Right kidney (tissue), 1 donor: ENCODE data around the gene CFAP54.
"Not testable (repeated sequence)": the region's sequence is repeated elsewhere in the genome, so short reads cannot be mapped to it uniquely, and the experiment has no call there.

Experiments
- DNase-seq: peaks from one replicate; pipeline ENCODE4 v3.0.0-alpha.2; 2016

CFAP54 gene

DNA sequence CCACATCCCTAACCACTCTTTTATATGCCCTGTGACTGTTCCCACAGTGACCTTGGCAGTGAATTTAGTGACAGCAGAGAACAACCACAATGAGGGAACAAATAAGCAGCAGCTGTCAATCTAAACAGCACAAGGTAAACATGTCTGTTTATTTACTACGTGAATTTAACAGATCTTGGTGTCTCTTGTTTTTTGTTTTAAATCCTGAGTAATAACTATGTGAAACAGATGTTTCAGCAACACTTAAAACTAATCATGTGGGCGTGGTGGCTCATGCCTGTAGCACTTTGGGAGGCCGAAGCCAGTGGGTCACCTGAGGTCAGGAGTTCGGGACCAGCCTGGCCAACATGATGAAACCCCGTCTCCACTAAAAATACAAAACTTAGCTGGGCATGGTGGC lies 17.0 kb upstream of the CFAP54 start:
- no peak for DNase-seq

DNA sequence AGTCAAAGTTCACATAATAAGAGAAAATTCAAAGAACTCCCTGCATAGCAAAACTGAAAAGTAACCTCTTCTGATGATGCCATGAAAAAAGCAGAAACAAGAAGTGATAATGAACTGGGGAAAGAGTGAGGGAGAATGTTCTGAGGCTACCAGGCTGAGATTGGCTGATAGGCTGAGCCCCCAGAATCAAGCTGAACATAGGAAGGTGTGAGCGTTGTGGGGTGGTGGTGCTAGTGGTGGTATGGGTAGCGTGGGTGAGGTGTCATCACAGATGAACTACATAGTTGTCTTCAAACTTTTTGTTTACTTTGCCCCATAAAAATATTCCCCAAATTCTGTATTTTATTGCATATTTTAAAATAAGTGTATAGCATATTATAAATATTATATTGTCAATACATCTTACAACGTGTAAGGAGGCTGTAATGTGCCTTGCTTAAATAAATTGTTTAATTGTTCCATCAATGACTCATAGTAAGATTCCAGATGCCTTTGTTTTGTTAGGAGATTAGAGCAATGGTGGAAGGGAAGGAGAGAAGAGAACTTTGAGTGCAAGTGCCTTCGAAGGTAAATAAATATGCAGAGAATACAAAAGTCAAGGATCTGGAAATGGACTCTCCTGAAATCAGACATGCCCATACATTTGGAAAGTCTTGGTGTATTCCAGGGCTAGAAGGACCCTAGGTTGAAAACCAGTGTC lies 15.8 kb upstream of the CFAP54 start:
- no peak for DNase-seq

DNA sequence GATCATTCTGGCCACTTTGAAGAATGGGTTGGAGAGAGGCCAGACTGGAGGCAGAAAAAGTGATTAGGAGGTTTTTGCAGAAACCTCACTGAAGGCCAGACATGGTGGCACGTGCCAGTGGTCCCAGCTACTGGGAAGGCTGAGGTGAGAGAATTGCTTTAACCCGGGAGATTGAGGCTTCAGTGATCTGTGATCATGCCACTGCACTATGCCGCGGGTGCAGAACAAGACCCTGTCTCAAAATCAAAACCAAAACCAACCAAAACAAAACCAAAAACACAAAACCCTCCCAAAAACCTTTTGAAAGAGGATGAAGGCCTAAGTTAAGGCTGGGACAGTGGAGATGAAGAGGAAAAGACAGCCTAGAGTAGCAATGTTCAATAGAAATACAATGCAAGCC lies 15.2 kb upstream of the CFAP54 start:
- no peak for DNase-seq

DNA sequence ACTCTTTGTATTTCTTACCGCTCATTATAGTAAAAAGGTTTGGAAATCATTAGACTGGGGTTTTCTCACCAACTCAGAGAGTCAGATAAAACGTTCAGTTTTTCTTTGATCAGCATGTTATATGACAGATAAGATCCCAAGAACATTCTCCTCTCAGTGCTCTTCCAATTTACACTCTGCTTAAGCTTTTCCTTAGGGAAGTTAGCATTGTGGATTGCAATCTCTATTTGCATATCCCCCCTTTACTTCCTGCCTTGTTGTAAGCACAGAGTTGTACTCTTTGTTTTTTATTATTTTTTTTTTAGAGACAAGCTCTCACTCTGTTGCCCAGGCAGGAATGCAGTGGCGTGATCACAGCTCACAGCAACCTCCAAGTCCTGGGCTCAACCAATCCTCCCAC lies 11.4 kb upstream of the CFAP54 start:
- no peak for DNase-seq

DNA sequence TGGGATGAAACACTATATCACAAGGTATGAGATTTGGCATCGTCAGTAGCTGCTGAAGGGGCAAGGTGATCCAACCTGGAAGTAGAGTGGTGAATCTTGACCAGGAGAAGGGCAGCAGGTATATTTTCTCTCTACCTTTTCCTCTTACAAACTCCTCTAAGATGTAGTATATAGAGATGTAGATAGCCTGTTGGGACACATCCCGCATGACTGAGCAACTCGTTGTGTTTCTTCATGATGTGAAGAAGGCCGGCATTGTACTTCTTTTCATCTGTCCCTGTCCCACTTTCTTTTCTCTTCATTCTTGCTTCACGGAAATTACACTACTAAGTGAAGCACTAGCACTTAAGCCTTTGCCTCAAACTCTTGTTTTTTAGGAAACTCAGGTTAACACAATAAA lies 7.3 kb upstream of the CFAP54 start:
- no peak for DNase-seq

DNA sequence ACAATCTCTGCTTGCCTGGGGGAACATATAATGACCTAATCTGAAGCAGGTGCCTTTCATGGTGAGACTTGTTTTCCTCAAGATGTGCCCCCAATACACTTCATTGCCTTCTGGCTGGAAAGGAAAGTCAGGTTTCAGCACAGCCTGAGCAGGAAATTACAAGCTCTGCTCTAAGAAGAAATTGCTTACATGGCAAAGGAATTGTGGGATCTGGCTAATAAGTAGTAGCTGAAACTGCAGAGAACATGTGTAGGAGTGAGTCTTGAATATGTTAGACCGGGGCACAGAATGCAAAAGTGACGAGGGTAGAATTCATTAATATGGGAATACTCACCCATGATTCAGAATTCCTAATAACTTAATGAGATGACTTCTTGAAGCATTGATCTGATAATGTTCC lies 6.3 kb upstream of the CFAP54 start:
- DNase-seq, result no peak

DNA sequence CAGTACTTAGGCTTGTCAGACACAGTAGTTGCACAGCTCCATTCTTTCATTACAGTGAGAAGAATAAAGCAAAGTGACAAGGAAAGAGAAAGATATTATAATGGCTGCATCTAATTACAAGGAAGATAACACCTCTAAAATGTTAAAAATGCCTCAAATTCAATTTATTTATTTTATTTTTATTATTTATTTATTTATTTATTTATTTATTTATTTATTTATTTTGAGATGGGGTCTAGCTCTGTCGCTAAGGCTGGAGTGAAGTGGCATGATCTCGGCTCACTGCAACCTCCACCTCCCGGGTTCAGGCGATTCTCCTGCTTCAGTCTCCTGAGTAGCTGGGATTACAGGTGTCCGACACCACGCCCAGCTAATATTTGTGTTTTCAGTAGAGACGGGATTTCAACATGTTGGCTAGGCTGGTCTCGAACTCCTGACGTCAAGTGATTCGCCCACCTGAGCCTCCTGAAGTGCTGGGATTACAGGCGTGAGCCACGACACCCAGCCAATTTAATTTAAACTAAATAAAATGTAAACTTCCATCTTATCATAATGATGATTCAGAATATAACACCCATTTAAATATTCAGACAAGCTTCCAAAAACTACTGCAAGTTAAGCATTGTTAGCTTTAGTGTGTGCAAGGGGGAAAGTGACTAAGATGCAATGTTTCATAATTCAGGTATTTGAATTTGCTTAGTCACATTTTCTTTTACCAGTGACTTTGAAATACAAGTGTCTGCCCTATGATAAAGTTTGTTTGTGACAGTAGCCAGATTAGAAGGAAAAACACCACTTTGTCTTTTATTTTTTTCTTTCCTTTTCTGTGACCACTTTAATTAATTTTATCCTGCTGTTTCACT lies 2.4 kb upstream of the CFAP54 start:
- DNase-seq, result no peak

DNA sequence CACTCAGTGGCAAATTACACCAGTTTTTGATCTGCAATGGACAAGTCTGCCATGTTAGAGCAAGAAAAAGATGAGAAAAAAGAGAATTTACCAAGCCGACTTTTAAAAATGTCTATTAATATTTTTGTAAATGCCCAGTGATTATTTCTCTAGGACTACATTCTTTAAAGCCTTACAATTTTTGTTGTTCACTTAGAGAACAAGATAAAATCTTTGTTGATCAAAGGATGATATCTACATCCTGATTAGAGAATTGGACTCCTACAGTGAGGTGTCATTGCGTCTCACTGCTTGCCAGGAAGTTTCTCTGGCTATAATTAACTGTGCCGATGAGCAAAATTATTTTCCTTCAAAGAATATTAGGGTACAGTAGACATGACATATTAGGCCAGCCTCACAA lies 1.7 kb upstream of the CFAP54 start:
- DNase-seq, result no peak

DNA sequence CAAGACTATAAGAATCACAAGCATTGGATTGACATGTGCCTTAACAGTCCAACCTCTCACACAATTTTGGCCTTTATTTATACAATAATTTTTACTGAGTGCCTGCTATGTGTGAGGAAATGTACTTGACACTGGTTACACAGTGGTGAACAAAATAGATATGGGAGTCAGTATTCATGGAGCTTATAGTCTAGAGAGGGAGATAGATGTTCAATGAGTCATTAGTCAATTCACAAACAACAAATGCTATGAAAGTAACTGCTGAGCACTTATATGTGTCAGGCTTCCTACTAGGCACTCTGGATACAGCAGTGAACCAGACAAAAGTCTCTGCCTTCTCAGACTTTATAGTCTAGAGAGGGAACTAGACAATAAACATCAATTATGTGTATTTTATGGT lies 3.7 kb downstream of the CFAP54 start:
- DNase-seq, result no peak

DNA sequence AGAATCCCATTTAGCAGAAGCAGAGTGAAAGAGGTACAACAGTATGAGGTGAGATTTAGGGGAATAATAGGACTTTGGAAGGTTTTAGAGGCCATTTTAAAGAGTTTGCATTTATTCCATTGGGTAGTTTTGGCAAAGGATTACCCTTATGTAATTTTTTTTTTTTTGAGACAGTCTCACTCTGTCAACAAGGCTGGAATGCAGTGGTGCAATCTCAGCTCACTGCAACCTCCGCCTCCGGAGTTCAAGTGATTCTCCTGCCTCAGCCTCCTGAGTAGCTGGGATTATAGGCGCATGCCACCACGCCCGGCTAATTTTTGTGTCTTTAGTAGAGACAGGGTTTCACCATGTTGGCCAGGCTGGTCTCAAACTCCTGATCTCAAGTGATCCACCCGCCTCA lies 4.8 kb downstream of the CFAP54 start:
- not testable (repeated sequence) for DNase-seq

DNA sequence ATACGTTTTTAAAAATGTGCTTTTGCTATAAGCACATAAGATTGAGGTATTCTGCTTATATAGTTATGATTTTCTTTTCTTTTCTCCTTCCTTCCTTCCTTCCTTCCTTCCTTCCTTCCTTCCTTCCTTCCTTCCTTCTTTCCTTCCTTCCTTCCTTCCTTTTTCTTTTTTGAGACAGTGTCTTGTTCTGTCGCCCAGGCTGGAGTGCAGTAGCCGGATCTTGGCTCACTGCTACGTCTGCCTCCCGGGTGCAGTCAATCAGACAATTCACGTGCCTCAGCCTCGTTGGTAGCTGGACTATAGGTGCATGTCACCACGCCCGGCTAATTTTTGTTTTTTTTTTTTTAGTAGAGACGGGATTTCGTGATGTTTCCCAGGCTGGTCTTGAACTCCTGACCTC lies 5.8 kb downstream of the CFAP54 start:
- no peak for DNase-seq

DNA sequence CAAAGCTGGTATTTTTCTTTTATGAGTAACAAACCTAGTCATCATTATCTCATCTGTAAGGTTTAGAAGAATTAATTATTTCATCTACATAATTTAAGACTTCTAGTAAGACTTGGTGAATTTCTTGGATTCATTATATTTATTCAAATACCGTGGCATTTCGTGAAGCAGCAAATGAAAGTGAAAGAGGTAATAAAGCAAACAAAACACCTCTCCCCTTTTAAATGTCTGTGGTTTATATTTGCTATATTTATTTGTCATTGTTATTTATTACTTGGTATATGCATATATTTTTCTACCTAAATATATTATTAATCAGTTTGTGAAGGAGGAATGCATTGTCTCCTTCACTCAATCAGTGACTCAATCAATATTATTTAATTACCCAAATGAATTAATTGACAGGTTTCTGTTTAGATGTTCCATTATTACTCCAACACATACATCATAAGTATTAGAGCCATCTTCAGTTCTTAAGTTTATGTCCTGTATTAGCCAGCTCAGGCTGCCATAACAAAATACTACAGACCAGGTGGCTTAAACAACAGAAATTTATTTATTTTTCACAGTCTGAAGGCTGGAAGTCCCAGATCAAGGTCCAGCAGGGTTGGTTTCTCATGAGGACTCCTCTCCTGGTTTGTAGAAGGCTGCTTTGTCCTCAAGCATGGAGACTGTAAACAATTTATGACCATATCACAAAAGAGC lies 6.6 kb downstream of the CFAP54 start:
- DNase-seq, result no peak

DNA sequence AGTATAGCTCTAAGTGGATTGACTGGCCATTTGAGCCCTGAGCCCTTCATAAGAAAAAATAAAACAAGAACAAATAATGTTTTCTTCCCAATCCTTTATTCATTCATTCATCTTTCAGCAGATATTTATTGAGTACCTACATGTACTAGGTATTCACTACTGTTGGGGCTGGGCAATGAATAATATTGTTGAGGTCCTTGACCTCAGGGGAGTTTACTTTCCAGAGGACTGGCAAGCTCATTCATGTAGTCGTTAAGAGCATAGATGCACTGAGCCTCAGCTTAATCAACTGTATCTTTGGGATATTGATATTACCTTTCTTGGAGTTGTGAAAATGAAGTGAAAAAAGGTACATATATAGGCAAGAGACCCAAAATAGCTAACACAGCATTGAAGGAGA lies 7.6 kb downstream of the CFAP54 start:
- no peak for DNase-seq

DNA sequence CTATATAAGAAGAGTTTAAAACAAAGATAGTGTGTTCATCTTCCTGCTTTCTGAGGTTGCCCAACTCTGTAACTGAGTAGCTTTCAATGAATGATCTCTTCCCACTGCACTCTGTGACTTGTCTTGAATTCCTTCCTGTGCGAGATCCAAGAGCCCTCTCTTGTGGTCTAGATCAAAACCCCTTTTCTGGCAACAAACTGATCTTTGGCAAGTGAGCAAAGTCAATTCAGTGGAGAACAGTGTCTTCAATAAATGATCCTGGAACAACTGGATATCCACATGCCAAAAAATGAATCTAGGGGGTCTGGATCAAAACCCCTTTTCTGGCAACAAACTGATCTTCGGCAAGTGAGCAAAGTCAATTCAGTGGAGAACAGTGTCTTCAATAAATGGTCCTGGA lies 8.5 kb downstream of the CFAP54 start:
- no peak for DNase-seq

DNA sequence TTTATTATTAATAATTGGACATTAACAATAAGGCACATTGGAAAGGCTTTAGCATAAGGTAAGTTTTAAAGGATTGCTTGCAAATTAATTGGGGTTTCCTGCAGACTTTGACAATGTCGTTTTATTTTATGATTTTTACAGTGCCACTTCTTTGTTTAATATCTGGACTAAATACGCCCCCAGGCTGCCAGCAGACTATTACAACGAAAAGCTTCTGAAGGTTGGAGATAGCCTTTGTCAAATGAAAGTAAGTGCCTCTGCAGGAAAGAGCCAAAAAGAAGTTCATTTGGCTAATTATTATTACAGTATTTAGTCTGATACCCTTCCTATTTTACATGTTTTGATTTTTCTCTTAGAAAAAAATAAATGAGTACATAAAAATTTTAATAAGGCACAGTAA lies 11.3 kb downstream of the CFAP54 start:
- DNase-seq, result no peak

DNA sequence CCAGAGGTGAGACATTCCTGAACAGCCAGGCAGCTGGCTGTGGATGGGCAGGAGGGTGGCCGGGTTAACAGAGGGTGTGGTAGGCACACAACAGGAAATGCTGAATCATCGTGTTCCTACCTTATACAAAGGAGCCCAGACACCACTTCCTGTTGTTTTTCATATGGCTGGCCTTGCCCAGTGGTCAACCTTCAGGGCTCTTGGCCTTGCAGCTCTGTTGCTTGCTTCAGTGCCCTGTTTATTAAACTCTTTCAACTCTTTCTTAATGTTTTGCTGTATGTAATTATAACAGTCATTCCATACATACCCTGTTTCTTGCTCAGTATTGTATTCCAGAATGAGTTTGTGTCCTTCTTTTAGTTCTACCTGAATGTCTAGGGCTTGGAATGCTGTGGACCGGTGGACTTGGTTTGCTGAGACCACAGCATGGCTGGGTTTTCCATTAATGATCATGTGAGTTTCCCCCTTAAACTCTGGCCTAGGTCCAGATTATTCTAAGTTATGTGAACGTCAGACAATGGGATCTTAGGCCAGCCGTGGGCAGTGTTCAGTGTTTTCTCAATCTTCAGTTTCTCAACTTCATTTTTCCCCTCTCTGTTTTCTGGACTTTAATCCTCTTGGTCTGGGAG lies 11.9 kb downstream of the CFAP54 start:
- no peak for DNase-seq

DNA sequence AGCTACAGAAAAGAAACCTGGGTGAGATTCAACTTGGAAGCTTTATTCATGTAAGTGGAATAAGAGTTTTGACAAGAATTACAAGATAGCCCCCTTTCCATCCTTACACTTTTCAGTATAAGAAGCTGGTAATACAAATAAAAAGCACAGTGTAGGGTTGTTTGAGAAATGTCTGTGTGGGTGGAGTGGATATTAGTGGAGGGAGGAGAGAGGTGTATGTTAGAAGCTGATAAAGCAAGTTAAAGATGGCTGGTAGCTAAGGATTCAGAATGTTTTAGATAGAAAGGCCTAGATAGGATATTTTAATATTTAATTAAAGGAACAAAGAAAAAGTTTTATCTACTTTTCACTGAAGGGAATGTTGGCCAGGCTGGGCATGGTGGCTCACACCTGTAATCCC lies 12.5 kb downstream of the CFAP54 start:
- DNase-seq, result no peak

DNA sequence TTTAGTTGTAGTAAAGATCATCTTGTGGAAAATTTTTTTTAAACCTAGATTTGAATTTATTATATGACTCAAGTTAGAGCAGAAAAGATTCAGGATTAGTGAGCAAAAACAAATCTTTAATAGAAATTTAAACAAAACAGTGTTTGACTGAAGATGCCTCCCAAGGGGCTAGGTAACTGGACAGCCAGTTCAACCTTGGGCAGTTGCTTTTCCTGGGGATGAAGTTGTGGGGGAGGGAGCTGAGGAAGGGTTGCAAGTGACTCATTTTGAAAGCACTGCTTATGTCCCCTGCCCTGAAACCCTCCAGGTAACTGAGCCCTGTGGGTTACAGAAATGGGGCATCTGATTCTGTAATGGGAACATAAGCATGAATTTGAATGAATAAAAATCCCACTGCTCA lies 13.1 kb downstream of the CFAP54 start:
- no peak for DNase-seq

DNA sequence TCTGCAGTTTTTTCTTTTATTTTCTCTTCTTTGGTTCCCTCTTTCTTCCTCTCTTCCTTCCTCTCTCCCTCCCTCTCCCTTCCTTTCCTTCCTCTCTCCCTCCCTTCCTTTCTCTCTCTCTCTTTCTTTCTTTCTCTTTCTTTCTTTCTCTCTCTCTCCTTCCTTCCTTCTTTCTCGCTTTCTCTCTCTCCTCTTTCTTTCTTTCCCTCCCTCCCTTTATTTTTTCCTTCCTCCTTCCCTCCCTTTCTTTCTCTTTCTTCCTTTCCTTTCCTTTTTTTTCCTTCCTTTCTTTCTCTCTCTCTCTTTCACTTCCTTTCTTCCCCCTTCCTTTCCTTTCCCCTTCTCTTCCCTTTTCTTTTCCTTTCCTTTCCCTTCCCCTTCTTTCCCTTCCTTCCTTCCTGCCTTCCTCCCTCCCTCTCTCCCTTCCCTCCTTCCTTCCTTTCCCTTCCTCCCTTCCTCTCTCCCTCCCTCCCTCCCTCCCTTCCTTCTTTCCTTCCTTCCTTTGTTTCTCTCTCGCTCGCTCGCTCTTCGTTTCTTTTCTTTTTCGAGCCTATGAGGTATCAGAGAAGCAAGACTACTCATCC lies 13.7 kb downstream of the CFAP54 start:
- DNase-seq, result no peak

DNA sequence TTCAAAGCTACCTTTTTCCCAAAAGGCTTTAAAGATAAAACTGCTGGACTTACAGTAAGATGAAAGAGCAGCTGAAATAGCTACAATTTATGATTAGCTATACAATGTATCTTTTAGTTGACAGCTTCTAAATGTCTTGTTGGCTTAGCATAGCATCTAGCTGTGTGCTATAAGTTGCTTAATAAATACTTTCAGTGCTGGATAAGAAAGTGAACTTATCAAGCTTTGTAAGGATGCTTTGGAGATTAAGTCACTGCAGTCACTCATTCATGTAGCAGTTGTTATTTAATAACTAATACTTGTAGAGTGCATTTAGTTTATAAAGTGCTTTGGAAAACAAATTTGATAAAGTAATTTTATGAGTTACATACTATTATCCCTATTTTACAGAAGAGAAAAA lies 14.6 kb downstream of the CFAP54 start:
- no peak for DNase-seq

DNA sequence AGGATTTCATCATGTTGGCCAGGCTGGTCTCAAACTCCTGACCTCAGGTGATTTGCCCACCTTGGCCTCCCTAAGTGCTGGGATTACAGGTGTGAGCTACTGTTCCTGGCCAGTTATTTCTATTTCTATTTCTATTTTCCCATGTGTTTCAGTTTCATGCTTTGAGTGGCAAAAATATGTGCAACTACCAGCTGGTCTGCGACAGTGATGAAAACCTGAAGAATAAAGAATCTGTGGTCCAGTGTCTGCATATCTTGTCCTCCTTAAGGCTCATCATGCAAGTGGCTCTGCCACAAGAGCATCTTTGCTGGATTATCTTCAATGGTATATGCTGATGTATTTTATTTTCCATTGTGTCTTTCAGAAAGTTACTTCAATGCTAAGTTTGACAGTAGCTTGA lies 17.4 kb downstream of the CFAP54 start:
- DNase-seq, result no peak

DNA sequence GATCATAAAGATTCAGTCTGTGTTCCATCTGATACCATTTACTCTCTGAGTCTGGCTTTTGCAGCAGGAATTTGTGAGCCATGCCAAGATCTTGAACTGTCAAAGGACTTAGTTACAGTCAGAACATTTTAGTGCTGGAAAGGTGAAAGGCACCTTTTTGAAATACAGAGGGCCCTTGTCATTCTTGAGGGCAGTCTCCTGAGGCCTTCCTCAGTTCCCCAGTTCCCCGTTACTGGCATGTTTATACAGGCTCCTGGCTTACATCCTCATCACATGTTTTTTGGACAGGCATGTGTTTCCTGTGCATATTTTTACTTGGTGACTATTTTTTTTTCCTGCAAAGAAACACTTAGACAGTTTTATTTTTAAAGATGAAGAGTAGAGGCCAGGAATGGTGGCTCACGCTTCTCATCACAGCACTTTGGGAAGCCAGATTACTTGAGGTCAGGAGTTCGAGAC lies 21.0 kb downstream of the CFAP54 start:
- no peak for DNase-seq

DNA sequence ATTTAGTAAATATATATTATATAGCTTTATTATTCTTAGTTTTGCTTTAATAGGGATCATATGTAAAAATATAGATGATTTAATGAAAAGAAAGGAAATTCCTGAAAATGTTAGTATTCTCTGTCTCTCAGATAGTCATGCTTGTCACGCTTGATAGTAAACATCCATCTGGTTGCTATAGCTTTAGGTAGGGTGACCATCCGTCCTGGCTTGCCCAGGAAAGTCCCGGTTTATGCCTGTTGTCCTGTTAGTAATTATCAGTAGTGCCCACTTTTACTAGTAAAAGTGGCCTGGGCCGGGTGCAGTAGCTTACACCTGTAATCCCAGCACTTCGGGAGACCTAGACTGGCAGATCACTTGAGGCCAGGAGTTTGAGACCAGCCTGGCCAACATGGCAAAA lies 23.8 kb downstream of the CFAP54 start:
- no peak for DNase-seq
